Subcutaneous abdominal adipose tissue (tissue), 5 donors: Measurements from ENCODE around the gene CYFIP2.
A peak's percentile ranks its signal among the peaks of the same experiment; 100 is the strongest.

Experiments used
- H3K27ac ChIP-seq: one replicate; pipeline ENCODE4 v1.7.0; 2013; ENCODE audit warnings: low read depth, mild to moderate bottlenecking, inconsistent platforms, low read length, moderate library complexity
- H3K27me3 ChIP-seq, 5 donors: one replicate each; pipeline ENCODE4 v1.7.0; 2013; ENCODE audit warnings: low read length in 5 of 5, inconsistent platforms in 1 of 5; ENCODE audit not compliant: control insufficient read depth in 5 of 5, insufficient read depth in 4 of 5
- H3K36me3 ChIP-seq, 5 donors: one replicate each; pipeline ENCODE4 v1.7.0; 2013; ENCODE audit warnings: low read length in 5 of 5; ENCODE audit not compliant: control insufficient read depth in 5 of 5, insufficient read depth in 5 of 5
- H3K4me1 ChIP-seq, 5 donors: one replicate each; pipeline ENCODE4 v1.7.0; 2013; ENCODE audit warnings: low read length in 5 of 5, mild to moderate bottlenecking in 3 of 5, moderate library complexity in 1 of 5; ENCODE audit not compliant: control insufficient read depth in 5 of 5, insufficient read depth in 5 of 5
- H3K4me3 ChIP-seq, 5 donors: one replicate each; pipeline ENCODE4 v1.7.0; 2013; ENCODE audit warnings: low read length in 5 of 5, low read depth in 1 of 5
- H3K9ac ChIP-seq, 5 donors: one replicate each; pipeline ENCODE4 v1.7.0; 2013; ENCODE audit warnings: low read length in 5 of 5, mild to moderate bottlenecking in 4 of 5, moderate library complexity in 3 of 5
- H3K9me3 ChIP-seq, 5 donors: one replicate each; pipeline ENCODE4 v1.7.0; 2013; ENCODE audit warnings: low read length in 5 of 5; ENCODE audit not compliant: control insufficient read depth in 5 of 5
- donor health status: healthy.
- donor health status: healthy.
- donor health status: healthy.
- donor health status: healthy.
- donor health status: healthy.

Gene CYFIP2

DNA sequence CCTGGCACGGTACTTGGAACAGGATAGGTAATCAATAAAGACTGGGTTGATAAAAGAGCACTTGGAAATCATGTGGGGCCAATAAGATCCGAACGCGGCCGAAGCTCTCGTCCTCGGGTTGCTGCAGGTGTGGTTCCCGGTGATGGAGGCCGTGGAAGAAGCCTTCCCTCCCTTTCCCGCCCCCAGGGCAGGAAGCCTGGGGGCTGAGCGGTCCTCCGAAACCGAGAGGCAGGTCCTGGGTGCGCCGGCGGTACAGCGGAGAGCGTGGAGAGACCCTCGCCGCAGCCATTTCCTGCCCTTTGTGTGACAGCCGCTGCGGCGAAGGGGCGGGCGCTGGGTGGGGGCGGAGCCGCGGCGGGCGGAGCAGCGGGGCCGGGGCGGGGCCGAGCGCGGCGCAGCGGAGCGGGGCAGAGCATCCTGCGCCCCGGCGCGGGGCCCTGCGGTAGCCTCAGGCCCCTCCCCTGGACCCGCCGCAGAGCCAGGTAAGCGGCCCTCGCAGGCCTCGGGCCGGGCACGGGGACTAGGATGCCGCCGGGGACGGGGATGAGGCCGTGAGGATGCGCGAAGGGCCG is at the start of gene CYFIP2:
CYFIP2 (plus strand) TSS at position 410 of the 572 bp plus-strand sequence. CDS start 19,239 bp downstream, outside the sequence.
- Histone ChIP-seq H3K27ac (no peak within 1 kb of the TSS), H3K4me1 (peaks cover 0 to 15% (median 12%) of the 10 kb centered on the region in 5 donors), H3K9me3 (no peaks in the 10 kb centered on the region), H3K4me3 (peak within 1 kb of the TSS; percentile 61 to 80 (median 76)), H3K36me3 (no peaks in the 10 kb centered on the region), H3K9ac (peak within 1 kb of the TSS in 4 of 5 donors; percentile 18 to 79 (median 48)), H3K27me3 (peaks cover 0 to 11% (median 7%) of the 10 kb centered on the region in 5 donors)

GRCh38 chr5:157216391-157217142 is 49.4 kb upstream of the CYFIP2 start:
- Histone ChIP-seq H3K9me3 (no peaks in the 10 kb centered on the region), H3K9ac (no peak overlapping the region), H3K27ac (no peak overlapping the region), H3K27me3 (no peaks in the 10 kb centered on the region), H3K4me3 (no peak overlapping the region), H3K36me3 (no peaks in the 10 kb centered on the region), H3K4me1 (peaks cover 0 to 10% (median 3%) of the 10 kb centered on the region in 5 donors)

DNA sequence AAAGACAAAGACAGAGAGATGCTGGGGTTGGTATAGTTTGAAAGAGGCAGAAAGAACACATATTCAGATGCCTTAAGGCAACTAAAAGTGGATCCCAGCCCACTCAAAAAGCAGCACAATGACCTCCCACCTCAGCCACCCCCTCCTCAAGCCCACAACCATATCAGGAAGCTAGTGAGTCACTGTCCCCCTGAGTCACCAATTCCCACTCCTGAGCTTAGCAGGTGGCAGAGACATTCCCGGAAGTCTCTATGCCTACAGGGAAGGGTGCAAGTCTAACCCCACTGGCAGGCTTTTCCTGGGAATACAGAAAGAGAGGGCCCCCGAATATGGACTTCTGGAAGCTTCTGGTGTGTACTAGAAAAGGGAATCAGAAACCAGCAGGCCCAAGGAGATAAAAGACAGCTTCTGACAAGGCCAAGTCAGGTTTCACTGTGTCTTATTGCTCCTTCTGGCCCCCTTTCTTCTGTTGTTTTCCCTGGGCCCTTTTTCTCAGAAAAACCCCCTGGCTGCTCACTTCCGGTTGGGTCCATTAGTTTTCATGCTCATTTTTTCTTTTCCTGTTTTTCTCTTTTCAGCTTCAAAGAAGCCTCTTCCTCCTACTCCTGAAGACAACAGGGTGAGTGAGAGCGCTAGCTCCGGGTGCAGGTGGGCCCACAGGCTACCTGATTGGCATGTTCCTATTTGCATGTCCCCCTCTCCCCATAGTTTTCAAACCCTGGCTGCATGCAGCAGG is 48.5 kb upstream of the CYFIP2 start:
- H3K9ac ChIP-seq, result no peak overlapping the region
- peaks cover 0 to 7% (median 0%) of the 10 kb centered on the region in 5 donors for H3K4me1 ChIP-seq
- no peaks in the 10 kb centered on the region for H3K36me3 ChIP-seq
- H3K27ac ChIP-seq, result no peak overlapping the region
- H3K4me3 ChIP-seq, result no peak overlapping the region
- no peaks in the 10 kb centered on the region for H3K27me3 ChIP-seq
- no peaks in the 10 kb centered on the region for H3K9me3 ChIP-seq

- peaks cover 0 to 7% (median 0%) of the 10 kb centered on the region in 5 donors for H3K4me1 ChIP-seq
- no peak overlapping the region for H3K4me3 ChIP-seq
- H3K36me3 ChIP-seq, result no peaks in the 10 kb centered on the region
- no peak overlapping the region for H3K27ac ChIP-seq
- no peaks in the 10 kb centered on the region for H3K27me3 ChIP-seq
- no peaks in the 10 kb centered on the region for H3K9me3 ChIP-seq
- no peak overlapping the region for H3K9ac ChIP-seq
Measured at GRCh38 chr5:157219491-157220271, 46.2 kb upstream of the CYFIP2 start.

- H3K4me1 ChIP-seq, result peaks cover 0 to 7% (median 0%) of the 10 kb centered on the region in 5 donors
- no peaks in the 10 kb centered on the region for H3K27me3 ChIP-seq
- no peak overlapping the region for H3K4me3 ChIP-seq
- H3K36me3 ChIP-seq, result no peaks in the 10 kb centered on the region
- no peak overlapping the region for H3K27ac ChIP-seq
- H3K9ac ChIP-seq, result no peak overlapping the region
- H3K9me3 ChIP-seq, result no peaks in the 10 kb centered on the region
Measured at GRCh38 chr5:157221959-157222358, 44.0 kb upstream of the CYFIP2 start.

DNA sequence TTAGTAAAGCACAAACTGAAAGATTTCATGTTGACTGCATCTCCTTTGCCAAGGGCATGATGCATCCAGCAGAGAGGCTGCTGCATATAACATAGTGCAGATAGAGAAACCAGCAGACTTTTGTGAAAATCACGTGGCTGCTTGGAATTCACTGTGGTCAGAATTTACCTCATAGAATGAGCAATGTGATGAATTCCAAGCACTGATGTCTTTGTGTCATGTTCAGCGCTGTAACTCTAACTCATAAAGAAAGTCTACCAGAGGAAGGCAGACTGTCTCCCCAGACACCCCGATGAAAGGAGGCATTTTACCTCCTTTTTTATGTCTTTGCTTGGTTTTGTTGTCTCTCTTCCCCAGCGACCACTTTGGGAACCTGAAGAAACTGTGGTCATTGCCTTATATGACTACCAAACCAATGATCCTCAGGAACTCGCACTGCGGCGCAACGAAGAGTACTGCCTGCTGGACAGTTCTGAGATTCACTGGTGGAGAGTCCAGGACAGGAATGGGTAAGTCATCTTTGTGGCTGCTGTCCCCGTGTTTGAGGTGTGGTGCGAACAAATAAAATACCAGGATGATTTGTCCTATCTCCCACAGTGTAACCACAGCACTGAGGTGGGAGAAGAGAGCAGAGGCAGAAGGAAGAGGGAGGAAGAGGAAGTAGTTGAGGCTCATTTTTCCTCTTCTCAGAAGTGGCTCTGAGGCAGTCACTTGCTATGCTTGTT is 43.3 kb upstream of the CYFIP2 start:
- H3K4me3 ChIP-seq, result no peak overlapping the region
- no peak overlapping the region for H3K27ac ChIP-seq
- H3K9me3 ChIP-seq, result no peaks in the 10 kb centered on the region
- no peaks in the 10 kb centered on the region for H3K36me3 ChIP-seq
- no peak overlapping the region for H3K9ac ChIP-seq
- H3K27me3 ChIP-seq, result no peaks in the 10 kb centered on the region
- H3K4me1 ChIP-seq, result peaks cover 0 to 7% (median 0%) of the 10 kb centered on the region in 5 donors

DNA sequence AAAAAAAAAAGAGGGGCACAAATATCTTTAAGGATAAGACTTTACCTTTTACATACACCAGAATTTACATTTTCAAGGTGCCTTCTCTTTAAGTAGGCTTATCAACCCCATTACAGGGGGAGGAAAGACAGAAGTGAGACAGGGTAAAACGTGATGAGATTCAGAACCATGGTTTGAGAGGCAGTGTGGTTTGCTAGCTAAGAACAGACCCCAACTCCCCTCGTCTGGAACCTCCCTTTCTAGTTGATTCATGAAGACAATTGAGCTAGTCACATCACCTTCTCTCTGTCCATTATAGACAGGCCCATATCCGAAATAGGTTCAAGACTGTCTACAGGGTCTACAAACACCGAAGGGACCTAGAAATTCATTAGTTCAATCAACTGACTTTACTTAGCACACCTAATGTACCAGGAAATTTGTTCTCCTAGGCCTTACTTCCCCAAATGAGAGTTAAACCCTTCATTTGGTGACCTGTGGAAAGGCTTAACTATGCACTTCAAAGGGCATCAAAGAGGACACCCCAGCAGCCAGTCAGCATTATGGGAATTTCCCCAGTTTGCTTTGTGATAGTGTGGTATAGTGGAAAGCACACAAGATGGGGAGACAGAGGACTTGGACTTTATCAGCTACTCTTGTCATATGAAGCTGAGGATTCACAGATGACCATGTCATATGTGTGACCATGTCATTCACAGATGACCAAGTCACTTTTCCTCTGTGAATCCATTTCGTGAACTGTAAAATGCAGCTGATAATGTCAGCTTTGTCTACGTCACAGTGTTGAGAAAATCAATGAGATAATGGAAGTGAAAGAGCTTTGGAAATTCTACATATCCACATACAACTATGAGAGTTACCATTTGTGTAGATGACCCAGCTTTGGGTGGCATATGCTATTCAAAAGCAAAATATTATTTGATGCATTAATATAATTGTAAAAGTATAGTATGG is 40.2 kb upstream of the CYFIP2 start:
- Histone ChIP-seq H3K9ac (no peak overlapping the region), H3K9me3 (no peaks in the 10 kb centered on the region), H3K27me3 (no peaks in the 10 kb centered on the region), H3K4me3 (no peak overlapping the region), H3K4me1 (no peaks in the 10 kb centered on the region), H3K27ac (no peak overlapping the region), H3K36me3 (no peaks in the 10 kb centered on the region)

DNA sequence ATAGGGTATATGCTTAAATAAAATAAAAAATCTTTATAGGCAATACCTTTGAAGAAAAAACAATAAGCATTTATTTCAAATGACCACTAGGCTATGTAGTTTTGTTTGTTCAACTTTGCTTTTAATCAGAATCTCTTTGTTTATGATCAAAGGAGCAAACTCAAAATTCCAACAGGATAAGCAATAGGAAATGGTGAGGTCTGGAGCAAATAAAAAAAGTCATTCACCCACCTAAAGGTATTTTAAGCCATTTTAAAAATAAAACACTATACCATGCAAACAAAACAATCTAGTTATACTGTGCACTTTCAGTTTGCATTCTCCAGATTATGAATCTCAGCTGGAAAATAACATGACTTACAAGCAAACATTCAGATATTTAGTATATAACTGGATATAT is 35.3 kb upstream of the CYFIP2 start:
- no peak overlapping the region for H3K9ac ChIP-seq
- H3K27me3 ChIP-seq, result no peaks in the 10 kb centered on the region
- no peaks in the 10 kb centered on the region for H3K4me1 ChIP-seq
- H3K4me3 ChIP-seq, result no peak overlapping the region
- H3K9me3 ChIP-seq, result no peaks in the 10 kb centered on the region
- H3K36me3 ChIP-seq, result no peaks in the 10 kb centered on the region
- H3K27ac ChIP-seq, result no peak overlapping the region
